Astrocyte (in vitro differentiated cells and primary cell): ENCODE data around the gene PRIMPOL. TPM values are rescaled to one million over a fixed set of nuclear protein-coding genes. Genes with fewer than 3 reads are reported as not detected.

Source experiments
- DNase-seq: peaks from one replicate; pipeline ENCODE4 v3.0.0-alpha.2; 2010; ENCODE audit warnings: low read depth
- FAIRE-seq: peaks from 2 replicates; lab custom pipeline; 2011; peaks lifted over from hg19 to GRCh38; lab: Jason Lieb, UNC
- H2AFZ ChIP-seq: 2 replicates; pipeline ENCODE4 v1.6.0; 2012; ENCODE audit warnings: low read depth, low read length, inconsistent platforms
- H3K27ac ChIP-seq: 2 replicates; pipeline ENCODE4 v1.5.1; 2011; ENCODE audit warnings: low read depth, low read length, inconsistent platforms
- H3K27me3 ChIP-seq: 2 replicates; pipeline ENCODE4 v1.6.0; 2011; ENCODE audit warnings: low read length, inconsistent platforms; ENCODE audit not compliant: insufficient read depth
- H3K36me3 ChIP-seq: 2 replicates; pipeline ENCODE4 v1.5.1; 2011; ENCODE audit warnings: low read length, inconsistent platforms; ENCODE audit not compliant: insufficient read depth
- H3K4me1 ChIP-seq: 2 replicates; pipeline ENCODE4 v1.5.1; 2011; ENCODE audit warnings: low read length, inconsistent platforms; ENCODE audit not compliant: insufficient read depth
- H3K4me2 ChIP-seq: 2 replicates; pipeline ENCODE4 v1.6.0; 2012; ENCODE audit warnings: low read length, inconsistent platforms
- H3K4me3 ChIP-seq: 2 replicates; pipeline ENCODE4 v1.5.1; 2011; ENCODE audit warnings: low read depth, mild to moderate bottlenecking, low read length, inconsistent platforms; ENCODE audit not compliant: insufficient read depth
- H3K79me2 ChIP-seq: 2 replicates; pipeline ENCODE4 v1.6.0; 2012; ENCODE audit warnings: mild to moderate bottlenecking, low read length, inconsistent platforms; ENCODE audit not compliant: insufficient read depth
- H3K9ac ChIP-seq: 2 replicates; pipeline ENCODE4 v1.6.0; 2012; ENCODE audit warnings: mild to moderate bottlenecking, low read length, inconsistent platforms
- H3K9me3 ChIP-seq: 2 replicates; pipeline ENCODE4 v1.5.1; 2012; ENCODE audit warnings: low read depth, mild to moderate bottlenecking, low read length, inconsistent platforms; ENCODE audit not compliant: insufficient read depth
- H4K20me1 ChIP-seq: 2 replicates; pipeline ENCODE4 v1.6.0; 2012; ENCODE audit warnings: low read length, inconsistent platforms; ENCODE audit not compliant: insufficient read depth
- H3K27ac Mint-ChIP-seq: one replicate; pipeline ENCODE4 v1.8.0; 2021; ENCODE audit warnings: mild to moderate bottlenecking, mixed read lengths; ENCODE audit not compliant: unreplicated experiment
- H3K27me3 Mint-ChIP-seq: one replicate; pipeline ENCODE4 v1.8.0; 2021; ENCODE audit warnings: low read depth, mixed read lengths; ENCODE audit not compliant: unreplicated experiment
- H3K36me3 Mint-ChIP-seq: one replicate; pipeline ENCODE4 v1.8.0; 2021; ENCODE audit warnings: low read depth, mixed read lengths; ENCODE audit not compliant: unreplicated experiment
- H3K4me1 Mint-ChIP-seq: one replicate; pipeline ENCODE4 v1.8.0; 2021; ENCODE audit warnings: low read depth, mixed read lengths; ENCODE audit not compliant: unreplicated experiment
- H3K4me3 Mint-ChIP-seq: one replicate; pipeline ENCODE4 v1.8.0; 2021; ENCODE audit warnings: mild to moderate bottlenecking, moderate library complexity, mixed read lengths; ENCODE audit not compliant: unreplicated experiment
- H3K9me3 Mint-ChIP-seq: one replicate; pipeline ENCODE4 v1.8.0; 2021; ENCODE audit warnings: mild to moderate bottlenecking, mixed read lengths; ENCODE audit not compliant: unreplicated experiment
- EZH2 ChIP-seq: IDR thresholded peaks from 2 replicates; pipeline ENCODE4 v1.6.1; 2012; ENCODE audit warnings: mild to moderate bottlenecking, low read length, inconsistent platforms; ENCODE audit not compliant: insufficient read depth
- total RNA-seq: library from RNA; stranded (reverse); gene quantifications from 2 replicates; pipeline ENCODE4 v1.2.1, GENCODE V29; 2021
- TF ChIP-seq, protein P1 (sequence below): IDR thresholded peaks from 2 replicates; pipeline ENCODE4 v1.5.1; 2011; ENCODE audit warnings: low read depth, mild to moderate bottlenecking, inconsistent platforms, low read length, moderate library complexity; ENCODE audit not compliant: insufficient read depth

PRIMPOL gene
- total RNA-seq, 1 donor from 2014 or later: 6.5 TPM

- no peak overlapping the region for H3K9ac ChIP-seq
- Mint-ChIP-seq H3K27ac (no peak overlapping the region), H3K27me3 (no peaks in the 10 kb centered on the region), H3K4me3 (no peak overlapping the region), H3K9me3 (no peaks in the 10 kb centered on the region), H3K36me3 (no peaks in the 10 kb centered on the region), H3K4me1 (peaks cover 14% of the 10 kb centered on the region)
- no peaks in the 10 kb centered on the region for H3K27me3 ChIP-seq
- H2AFZ ChIP-seq: no peak overlapping the region
- no peaks in the 10 kb centered on the region for H3K4me1 ChIP-seq
- H3K4me3 ChIP-seq: no peak overlapping the region
- DNase-seq (no peak), FAIRE-seq (no peak)
- no peak overlapping the region for H3K4me2 ChIP-seq
- peaks cover 2% of the 10 kb centered on the region for H3K36me3 ChIP-seq
- H4K20me1 ChIP-seq: no peaks in the 10 kb centered on the region
- no peaks in the 10 kb centered on the region for H3K9me3 ChIP-seq
- no peaks in the 10 kb centered on the region for H3K79me2 ChIP-seq
- no peak for TF ChIP-seq EZH2
- TF ChIP-seq, protein P1, sequence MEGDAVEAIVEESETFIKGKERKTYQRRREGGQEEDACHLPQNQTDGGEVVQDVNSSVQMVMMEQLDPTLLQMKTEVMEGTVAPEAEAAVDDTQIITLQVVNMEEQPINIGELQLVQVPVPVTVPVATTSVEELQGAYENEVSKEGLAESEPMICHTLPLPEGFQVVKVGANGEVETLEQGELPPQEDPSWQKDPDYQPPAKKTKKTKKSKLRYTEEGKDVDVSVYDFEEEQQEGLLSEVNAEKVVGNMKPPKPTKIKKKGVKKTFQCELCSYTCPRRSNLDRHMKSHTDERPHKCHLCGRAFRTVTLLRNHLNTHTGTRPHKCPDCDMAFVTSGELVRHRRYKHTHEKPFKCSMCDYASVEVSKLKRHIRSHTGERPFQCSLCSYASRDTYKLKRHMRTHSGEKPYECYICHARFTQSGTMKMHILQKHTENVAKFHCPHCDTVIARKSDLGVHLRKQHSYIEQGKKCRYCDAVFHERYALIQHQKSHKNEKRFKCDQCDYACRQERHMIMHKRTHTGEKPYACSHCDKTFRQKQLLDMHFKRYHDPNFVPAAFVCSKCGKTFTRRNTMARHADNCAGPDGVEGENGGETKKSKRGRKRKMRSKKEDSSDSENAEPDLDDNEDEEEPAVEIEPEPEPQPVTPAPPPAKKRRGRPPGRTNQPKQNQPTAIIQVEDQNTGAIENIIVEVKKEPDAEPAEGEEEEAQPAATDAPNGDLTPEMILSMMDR: no peak
- H3K27ac ChIP-seq: no peak overlapping the region
Observed at GRCh38 chr4:184702114-184702513, 52.6 kb downstream of the PRIMPOL start.

- Mint-ChIP-seq H3K9me3 (no peaks in the 10 kb centered on the region), H3K4me1 (peaks cover 4% of the 10 kb centered on the region), H3K4me3 (no peak overlapping the region), H3K36me3 (no peaks in the 10 kb centered on the region), H3K27me3 (no peaks in the 10 kb centered on the region), H3K27ac (no peak overlapping the region)
- Histone ChIP-seq H3K9ac (no peak overlapping the region), H3K4me3 (no peak overlapping the region), H3K4me1 (no peaks in the 10 kb centered on the region), H3K27me3 (no peaks in the 10 kb centered on the region), H4K20me1 (no peaks in the 10 kb centered on the region), H3K36me3 (peaks cover 2% of the 10 kb centered on the region), H3K4me2 (no peak overlapping the region), H2AFZ (no peak overlapping the region), H3K79me2 (no peaks in the 10 kb centered on the region), H3K27ac (no peak overlapping the region), H3K9me3 (no peaks in the 10 kb centered on the region)
- FAIRE-seq (no peak), DNase-seq (no peak)
- TF ChIP-seq EZH2: no peak
- TF ChIP-seq, protein P1: no peak
Observed at GRCh38 chr4:184705692-184706091, 56.2 kb downstream of the PRIMPOL start.

GRCh38 chr4:184706453-184706852, 56.9 kb downstream of the PRIMPOL start:
- no peaks in the 10 kb centered on the region for H3K9me3 Mint-ChIP-seq
- no peaks in the 10 kb centered on the region for H3K9me3 ChIP-seq
- H3K4me1 ChIP-seq: no peaks in the 10 kb centered on the region
- no peak overlapping the region for H3K9ac ChIP-seq
- H3K27me3 Mint-ChIP-seq: no peaks in the 10 kb centered on the region
- DNase-seq (no peak), FAIRE-seq (no peak)
- H3K79me2 ChIP-seq: no peaks in the 10 kb centered on the region
- H2AFZ ChIP-seq: no peak overlapping the region
- no peaks in the 10 kb centered on the region for H3K27me3 ChIP-seq
- no peak overlapping the region for H3K4me2 ChIP-seq
- peaks cover 2% of the 10 kb centered on the region for H3K36me3 ChIP-seq
- TF ChIP-seq, protein P1: no peak
- peaks cover 2% of the 10 kb centered on the region for H3K4me1 Mint-ChIP-seq
- H3K36me3 Mint-ChIP-seq: no peaks in the 10 kb centered on the region
- H3K4me3 ChIP-seq: no peak overlapping the region
- H3K27ac Mint-ChIP-seq: no peak overlapping the region
- no peak overlapping the region for H3K27ac ChIP-seq
- H3K4me3 Mint-ChIP-seq: no peak overlapping the region
- H4K20me1 ChIP-seq: no peaks in the 10 kb centered on the region
